Hematopoietic multipotent progenitor cell treated with erythropoietin and hydrocortisone succinate and interleukin-3 and kit ligand, for 8 days (in vitro differentiated cells): ENCODE results near the gene ZNF500.

Source experiments
- DNase-seq: peaks from one replicate; pipeline ENCODE4 v3.0.0-alpha.2; 2015

ZNF500 gene

GRCh38 chr16:4700997-4701743, 65.8 kb downstream of the ZNF500 start:
- no peak for DNase-seq

- DNase-seq: no peak
Observed at GRCh38 chr16:4700380-4700996, 66.5 kb downstream of the ZNF500 start.

GRCh38 chr16:4699046-4699556, 67.9 kb downstream of the ZNF500 start:
- no peak for DNase-seq

GRCh38 chr16:4698321-4699045, 68.5 kb downstream of the ZNF500 start:
- no peak for DNase-seq
